HEK293 (cell line): ENCODE results near the gene FASN.
A peak's percentile ranks its signal among the peaks of the same experiment; 100 is the strongest.

Source experiments
- CTCF ChIA-PET: fragments of 350-600 bp; formaldehyde crosslinking; extraction: SDS; loops from one replicate; lab custom pipeline; 2021; ENCODE audit warnings: antibody characterized with exemption; lab: Yijun Ruan, JAX
- POLR2A ChIA-PET: fragments of 300-600 bp; formaldehyde crosslinking; extraction: SDS; loops from one replicate; lab custom pipeline; 2020; ENCODE audit warnings: antibody characterized with exemption, inconsistent platforms; lab: Yijun Ruan, JAX
- H3K27ac ChIP-seq: fragments of 200-500 bp; sonication (Bioruptor generic); 2 replicates; pipeline ENCODE4 v1.5.1; 2014; ENCODE audit warnings: low read depth, low read length, control low read depth, inconsistent platforms; ENCODE audit errors: extremely low read depth
- H3K36me3 ChIP-seq, 2 experiments: fragments of 200-500 bp in 1 of 2; sonication (Bioruptor generic) in 1 of 2; 1 replicate in 1 of 2; 2 replicates in 1 of 2; pipeline ENCODE4 v1.5.1; 2014 to 2017; ENCODE audit warnings: inconsistent platforms in 2 of 2, low read length in 2 of 2; ENCODE audit not compliant: control insufficient read depth in 2 of 2, insufficient read depth in 1 of 2
- H3K4me1 ChIP-seq: fragments of 200-500 bp; sonication (Bioruptor generic); 2 replicates; pipeline ENCODE4 v1.5.1; 2014; ENCODE audit warnings: mild to moderate bottlenecking, low read length, inconsistent platforms; ENCODE audit not compliant: control insufficient read depth, insufficient read depth
- H3K4me3 ChIP-seq: 2 replicates; pipeline ENCODE4 v1.5.1; 2011; ENCODE audit warnings: low read depth, mild to moderate bottlenecking, control low read depth, low read length, moderate library complexity
- H3K9me3 ChIP-seq: fragments of 200-500 bp; sonication (Bioruptor generic); 2 replicates; pipeline ENCODE4 v1.5.1; 2014; ENCODE audit warnings: low read depth, low read length, inconsistent platforms; ENCODE audit not compliant: control insufficient read depth, insufficient read depth
- EGR2 ChIP-seq: fragments of 450-650 bp; formaldehyde crosslinking; IDR thresholded peaks from 2 replicates; pipeline ENCODE4 v1.5.1; 2016; ENCODE audit warnings: low read depth, missing biosample characterization, missing genetic modification characterization
- GLIS1 ChIP-seq: fragments of 450-650 bp; formaldehyde crosslinking; IDR thresholded peaks from 2 replicates; pipeline ENCODE4 v1.5.1; 2016; ENCODE audit warnings: missing biosample characterization, missing genetic modification characterization
- PBX3 ChIP-seq: sonication (generic); formaldehyde crosslinking; IDR thresholded peaks from 2 replicates; pipeline ENCODE4 v1.8.1; 2022; ENCODE audit warnings: mild to moderate bottlenecking, moderate library complexity, missing genetic modification reagents
- SP2 ChIP-seq: fragments of 450-650 bp; formaldehyde crosslinking; IDR thresholded peaks from 2 replicates; pipeline ENCODE4 v1.5.1; 2016; ENCODE audit warnings: missing biosample characterization, missing genetic modification characterization
- SP7 ChIP-seq: fragments of 450-650 bp; formaldehyde crosslinking; IDR thresholded peaks from 2 replicates; pipeline ENCODE4 v1.5.1; 2016; ENCODE audit warnings: missing biosample characterization, missing genetic modification characterization
- ZFHX2 ChIP-seq: fragments of 450-650 bp; formaldehyde crosslinking; conservative IDR thresholded peaks from 2 replicates; pipeline ENCODE4 v1.5.1; 2016; ENCODE audit warnings: missing biosample characterization, missing genetic modification characterization
- ZFP41 ChIP-seq: fragments of 450-650 bp; formaldehyde crosslinking; IDR thresholded peaks from 2 replicates; pipeline ENCODE4 v1.5.1; 2016; ENCODE audit warnings: missing biosample characterization, missing genetic modification characterization, borderline replicate concordance
- ZNF132 ChIP-seq: fragments of 450-650 bp; formaldehyde crosslinking; IDR thresholded peaks from 2 replicates; pipeline ENCODE4 v1.5.1; 2017; ENCODE audit warnings: missing biosample characterization, missing genetic modification characterization, borderline replicate concordance
- ZNF146 ChIP-seq: fragments of 450-650 bp; formaldehyde crosslinking; IDR thresholded peaks from 2 replicates; pipeline ENCODE4 v1.5.1; 2016; ENCODE audit warnings: missing biosample characterization, missing genetic modification characterization
- ZNF157 ChIP-seq: fragments of 450-650 bp; formaldehyde crosslinking; IDR thresholded peaks from 2 replicates; pipeline ENCODE4 v1.5.1; 2016; ENCODE audit warnings: missing biosample characterization, missing genetic modification characterization
- ZNF18 ChIP-seq: fragments of 450-650 bp; formaldehyde crosslinking; IDR thresholded peaks from 2 replicates; pipeline ENCODE4 v1.5.1; 2016; ENCODE audit warnings: missing biosample characterization, missing genetic modification characterization
- ZNF19 ChIP-seq: fragments of 450-650 bp; formaldehyde crosslinking; IDR thresholded peaks from 2 replicates; pipeline ENCODE4; 2016; ENCODE audit warnings: missing biosample characterization, missing genetic modification characterization, low read depth
- ZNF423 ChIP-seq: fragments of 450-650 bp; formaldehyde crosslinking; IDR thresholded peaks from 2 replicates; pipeline ENCODE4 v1.5.1; 2016; ENCODE audit warnings: missing biosample characterization, missing genetic modification characterization
- ZNF48 ChIP-seq: fragments of 450-650 bp; formaldehyde crosslinking; IDR thresholded peaks from 2 replicates; pipeline ENCODE4 v1.5.1; 2016; ENCODE audit warnings: missing biosample characterization, missing genetic modification characterization
- ZNF514 ChIP-seq: fragments of 450-650 bp; formaldehyde crosslinking; IDR thresholded peaks from 2 replicates; pipeline ENCODE4 v1.5.1; 2016; ENCODE audit warnings: missing biosample characterization, missing genetic modification characterization
- ZNF561 ChIP-seq: fragments of 450-650 bp; IDR thresholded peaks from 2 replicates; pipeline ENCODE4 v1.5.1; 2018; ENCODE audit warnings: missing biosample characterization, missing genetic modification characterization, borderline replicate concordance
- ZNF600 ChIP-seq: fragments of 450-650 bp; formaldehyde crosslinking; IDR thresholded peaks from 2 replicates; pipeline ENCODE4 v1.5.1; 2016; ENCODE audit warnings: missing biosample characterization, missing genetic modification characterization
- ZNF623 ChIP-seq: fragments of 450-650 bp; formaldehyde crosslinking; IDR thresholded peaks from 2 replicates; pipeline ENCODE4 v1.5.1; 2016; ENCODE audit warnings: missing biosample characterization, missing genetic modification characterization
- TF ChIP-seq, protein P1 (sequence below): fragments of 450-650 bp; formaldehyde crosslinking; IDR thresholded peaks from 2 replicates; pipeline ENCODE4 v1.5.1; 2016; ENCODE audit warnings: missing biosample characterization, missing genetic modification characterization
- TF ChIP-seq, protein P2 (sequence below): fragments of 450-650 bp; formaldehyde crosslinking; IDR thresholded peaks from 2 replicates; pipeline ENCODE4 v1.5.1; 2016; ENCODE audit warnings: missing biosample characterization, missing genetic modification characterization, low read depth
- TF ChIP-seq, protein P3 (sequence below): fragments of 450-650 bp; formaldehyde crosslinking; IDR thresholded peaks from 2 replicates; pipeline ENCODE4 v1.5.1; 2017; ENCODE audit warnings: missing biosample characterization, missing genetic modification characterization

The FASN gene

DNA sequence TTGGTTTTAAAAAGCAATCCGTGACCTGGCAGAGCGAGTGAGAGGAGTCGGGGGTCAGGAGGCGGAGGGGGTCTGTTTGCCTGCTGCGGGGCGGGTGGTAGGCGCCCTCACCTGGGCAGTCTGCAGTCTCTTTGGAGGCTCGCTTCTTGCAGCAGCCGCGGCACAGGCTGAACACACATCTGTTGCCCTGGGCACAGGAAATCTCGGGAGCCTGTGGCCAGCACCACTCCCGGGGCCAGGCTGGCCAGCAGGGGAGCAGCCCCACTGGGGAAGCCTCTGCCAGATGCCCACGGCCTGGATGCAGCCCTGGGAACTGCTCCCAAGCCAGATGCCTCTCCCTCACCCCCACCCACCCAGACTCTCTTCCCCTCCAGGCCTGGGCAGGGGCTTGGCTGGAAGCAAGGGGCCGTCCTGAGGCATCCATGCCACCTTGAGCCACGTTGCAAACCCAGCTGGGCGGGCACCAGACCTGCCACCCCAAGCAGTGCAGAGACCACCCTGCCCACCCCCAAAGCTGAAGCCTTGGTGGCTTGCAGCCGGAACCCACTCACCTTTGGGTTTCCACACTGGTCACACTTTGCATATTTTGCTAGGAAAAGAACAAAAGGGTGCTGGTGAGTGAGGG, 39.7 kb downstream of the FASN start:
- POLR2A ChIA-PET: interaction anchor here (0.7 to 14.2 kb wide), 7 partner anchors 18 to 45 kb away, joined by 3 to 96 read pairs (median 15); partner anchors contain the start of genes DCXR and RAC3
- Histone ChIP-seq H3K4me3 (no peak overlapping the region), H3K36me3 (peaks cover 3 to 99% of the 10 kb centered on the region in 2 experiments; a peak in 2 of 3 replicates), H3K9me3 (no peaks in the 10 kb centered on the region), H3K27ac (peak overlapping the region; percentile 25; the same call in 1 of the 2 replicates), H3K4me1 (no peaks in the 10 kb centered on the region)
- TF ChIP-seq ZNF514 (tag by site-specific recombination) (no peak), ZNF19 (no peak), ZNF623 (tag by site-specific recombination) (no peak), ZNF146 (tag by site-specific recombination) (no peak), ZFP41 (no peak), SP7 (tag by site-specific recombination) (no peak), ZNF157 (tag by site-specific recombination) (no peak), PBX3 (0 out of 2 replicates have a peak, but pooled peaks have one; percentile 6)
- TF ChIP-seq, protein P1, sequence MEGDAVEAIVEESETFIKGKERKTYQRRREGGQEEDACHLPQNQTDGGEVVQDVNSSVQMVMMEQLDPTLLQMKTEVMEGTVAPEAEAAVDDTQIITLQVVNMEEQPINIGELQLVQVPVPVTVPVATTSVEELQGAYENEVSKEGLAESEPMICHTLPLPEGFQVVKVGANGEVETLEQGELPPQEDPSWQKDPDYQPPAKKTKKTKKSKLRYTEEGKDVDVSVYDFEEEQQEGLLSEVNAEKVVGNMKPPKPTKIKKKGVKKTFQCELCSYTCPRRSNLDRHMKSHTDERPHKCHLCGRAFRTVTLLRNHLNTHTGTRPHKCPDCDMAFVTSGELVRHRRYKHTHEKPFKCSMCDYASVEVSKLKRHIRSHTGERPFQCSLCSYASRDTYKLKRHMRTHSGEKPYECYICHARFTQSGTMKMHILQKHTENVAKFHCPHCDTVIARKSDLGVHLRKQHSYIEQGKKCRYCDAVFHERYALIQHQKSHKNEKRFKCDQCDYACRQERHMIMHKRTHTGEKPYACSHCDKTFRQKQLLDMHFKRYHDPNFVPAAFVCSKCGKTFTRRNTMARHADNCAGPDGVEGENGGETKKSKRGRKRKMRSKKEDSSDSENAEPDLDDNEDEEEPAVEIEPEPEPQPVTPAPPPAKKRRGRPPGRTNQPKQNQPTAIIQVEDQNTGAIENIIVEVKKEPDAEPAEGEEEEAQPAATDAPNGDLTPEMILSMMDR (tag by site-specific recombination): peak; percentile 62
- CTCF ChIA-PET: no interaction called here

- Histone ChIP-seq H3K9me3 (no peaks in the 10 kb centered on the region), H3K27ac (peak overlapping the region; percentile 64), H3K4me3 (no peak overlapping the region), H3K36me3 (peaks cover 3 to 89% of the 10 kb centered on the region in 2 experiments; a peak in 2 of 3 replicates), H3K4me1 (peaks cover 4% of the 10 kb centered on the region; the same call in 1 of the 2 replicates)
- ChIA-PET CTCF (interaction anchor here (0.7 to 1.7 kb wide), 4 partner anchors 14 to 41 kb away, joined by 4 to 9 read pairs (median 5); partner anchors contain the start of gene DCXR), POLR2A (interaction anchor here (0.8 to 14.2 kb wide), 7 partner anchors 11 to 46 kb away, joined by 3 to 96 read pairs (median 6); partner anchors contain the start of genes DCXR and RAC3)
- 0 out of 2 replicates have a peak, but pooled peaks have one; percentile 27 for TF ChIP-seq SP2 (tag by site-specific recombination)
- TF ChIP-seq ZNF157 (tag by site-specific recombination): no peak
- peak; percentile 33; the same call in 1 of the 2 replicates for TF ChIP-seq ZFHX2 (tag by site-specific recombination)
- no peak for TF ChIP-seq ZNF48 (tag by site-specific recombination)
- TF ChIP-seq GLIS1 (tag by site-specific recombination): peak; percentile 46
- TF ChIP-seq ZNF423: peak; percentile 64
- TF ChIP-seq ZNF132 (tag by site-specific recombination): no peak
- peak; percentile 25; the same call in 1 of the 2 replicates for TF ChIP-seq ZNF600 (tag by site-specific recombination)
- TF ChIP-seq, protein P2, sequence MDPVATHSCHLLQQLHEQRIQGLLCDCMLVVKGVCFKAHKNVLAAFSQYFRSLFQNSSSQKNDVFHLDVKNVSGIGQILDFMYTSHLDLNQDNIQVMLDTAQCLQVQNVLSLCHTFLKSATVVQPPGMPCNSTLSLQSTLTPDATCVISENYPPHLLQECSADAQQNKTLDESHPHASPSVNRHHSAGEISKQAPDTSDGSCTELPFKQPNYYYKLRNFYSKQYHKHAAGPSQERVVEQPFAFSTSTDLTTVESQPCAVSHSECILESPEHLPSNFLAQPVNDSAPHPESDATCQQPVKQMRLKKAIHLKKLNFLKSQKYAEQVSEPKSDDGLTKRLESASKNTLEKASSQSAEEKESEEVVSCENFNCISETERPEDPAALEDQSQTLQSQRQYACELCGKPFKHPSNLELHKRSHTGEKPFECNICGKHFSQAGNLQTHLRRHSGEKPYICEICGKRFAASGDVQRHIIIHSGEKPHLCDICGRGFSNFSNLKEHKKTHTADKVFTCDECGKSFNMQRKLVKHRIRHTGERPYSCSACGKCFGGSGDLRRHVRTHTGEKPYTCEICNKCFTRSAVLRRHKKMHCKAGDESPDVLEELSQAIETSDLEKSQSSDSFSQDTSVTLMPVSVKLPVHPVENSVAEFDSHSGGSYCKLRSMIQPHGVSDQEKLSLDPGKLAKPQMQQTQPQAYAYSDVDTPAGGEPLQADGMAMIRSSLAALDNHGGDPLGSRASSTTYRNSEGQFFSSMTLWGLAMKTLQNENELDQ (tag by site-specific recombination): no peak
- TF ChIP-seq ZNF18 (tag by site-specific recombination): no peak
- TF ChIP-seq EGR2 (tag by site-specific recombination): peak; percentile 23; the same call in 1 of the 2 replicates
- no peak for TF ChIP-seq ZNF561
- TF ChIP-seq, protein P3, sequence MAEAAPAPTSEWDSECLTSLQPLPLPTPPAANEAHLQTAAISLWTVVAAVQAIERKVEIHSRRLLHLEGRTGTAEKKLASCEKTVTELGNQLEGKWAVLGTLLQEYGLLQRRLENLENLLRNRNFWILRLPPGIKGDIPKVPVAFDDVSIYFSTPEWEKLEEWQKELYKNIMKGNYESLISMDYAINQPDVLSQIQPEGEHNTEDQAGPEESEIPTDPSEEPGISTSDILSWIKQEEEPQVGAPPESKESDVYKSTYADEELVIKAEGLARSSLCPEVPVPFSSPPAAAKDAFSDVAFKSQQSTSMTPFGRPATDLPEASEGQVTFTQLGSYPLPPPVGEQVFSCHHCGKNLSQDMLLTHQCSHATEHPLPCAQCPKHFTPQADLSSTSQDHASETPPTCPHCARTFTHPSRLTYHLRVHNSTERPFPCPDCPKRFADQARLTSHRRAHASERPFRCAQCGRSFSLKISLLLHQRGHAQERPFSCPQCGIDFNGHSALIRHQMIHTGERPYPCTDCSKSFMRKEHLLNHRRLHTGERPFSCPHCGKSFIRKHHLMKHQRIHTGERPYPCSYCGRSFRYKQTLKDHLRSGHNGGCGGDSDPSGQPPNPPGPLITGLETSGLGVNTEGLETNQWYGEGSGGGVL: no peak
These were observed 41.1 kb downstream of the FASN start for GRCh38 chr17:82056729-82057621.
